ENCODE data around the gene MGST2.

- TF ChIP-seq CTCF (conservative IDR thresholded peaks at IDR 0.05) (no peak), EZH2 (IDR thresholded peaks at IDR 0.05; ENCODE audit: low read depth) (no peak)
These were observed 2.4 kb downstream of the MGST2 start for GRCh38 chr4:139668036-139668435.
